Measurements from ENCODE around the gene BCAS3.
"Not testable (repeated sequence)": the region's sequence is repeated elsewhere in the genome, so short reads cannot be mapped to it uniquely, and the experiment has no call there.

BCAS3 gene

DNA sequence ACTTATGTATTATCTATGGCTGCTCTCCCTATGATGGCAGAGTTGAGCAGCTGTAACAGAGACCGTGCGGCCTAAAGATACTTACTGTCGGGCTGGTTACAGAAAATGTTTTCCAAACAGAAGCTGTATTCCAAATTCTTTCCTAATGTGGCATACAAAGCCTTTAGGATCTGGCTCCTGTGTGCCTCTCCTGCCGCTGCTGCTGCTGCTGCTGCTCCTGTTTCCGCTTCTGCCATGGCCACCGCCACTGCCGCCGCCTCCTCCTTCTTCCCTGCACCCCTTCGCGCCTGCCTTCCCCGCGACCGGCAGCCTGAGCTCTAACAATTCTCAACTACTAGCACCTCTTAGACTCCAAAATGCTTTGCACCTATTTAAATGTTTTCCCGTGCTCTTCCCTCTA, 458.1 kb downstream of the BCAS3 start:
- peak; percentile 60 for DNase-seq

DNA sequence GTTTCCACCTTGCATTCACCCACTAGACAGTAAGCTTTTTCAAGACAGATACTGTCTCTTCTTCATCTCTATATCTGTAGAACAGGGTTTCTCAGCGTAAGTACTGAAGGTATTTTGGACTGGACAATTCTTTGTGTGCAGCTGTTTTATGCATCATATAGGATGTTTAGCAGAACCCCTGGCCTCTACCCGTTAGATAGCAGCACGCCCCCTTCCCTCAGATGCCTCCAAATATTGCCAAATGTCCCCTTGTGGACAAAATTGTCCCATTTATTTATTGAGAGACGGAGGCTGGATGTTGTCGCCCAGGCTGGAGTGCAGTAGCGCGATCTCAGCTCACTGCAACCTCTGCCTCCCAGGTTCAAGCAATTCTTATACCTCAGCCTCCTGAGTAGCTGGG, 458.6 kb downstream of the BCAS3 start:
- DNase-seq, result no peak

DNA sequence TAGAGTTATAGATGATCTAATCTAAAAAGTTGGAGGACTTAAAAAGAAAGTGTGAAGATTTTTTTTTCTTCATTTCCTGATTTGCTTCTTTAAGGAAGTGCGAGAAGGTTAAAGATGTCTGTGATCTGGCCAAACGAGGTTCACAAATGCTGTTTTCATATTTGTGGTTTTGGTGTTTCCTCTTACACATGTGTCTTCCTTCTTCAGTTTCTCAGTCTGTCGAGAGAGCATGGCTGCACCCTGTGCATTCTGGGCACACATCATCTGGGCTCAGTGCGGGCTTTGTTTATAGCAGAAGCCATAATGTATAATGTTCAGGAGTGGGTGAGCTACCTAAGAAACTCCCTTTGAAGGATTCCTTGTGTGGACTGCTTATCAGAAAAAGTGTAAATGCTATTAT, 461.6 kb downstream of the BCAS3 start:
- DNase-seq, result no peak

DNA sequence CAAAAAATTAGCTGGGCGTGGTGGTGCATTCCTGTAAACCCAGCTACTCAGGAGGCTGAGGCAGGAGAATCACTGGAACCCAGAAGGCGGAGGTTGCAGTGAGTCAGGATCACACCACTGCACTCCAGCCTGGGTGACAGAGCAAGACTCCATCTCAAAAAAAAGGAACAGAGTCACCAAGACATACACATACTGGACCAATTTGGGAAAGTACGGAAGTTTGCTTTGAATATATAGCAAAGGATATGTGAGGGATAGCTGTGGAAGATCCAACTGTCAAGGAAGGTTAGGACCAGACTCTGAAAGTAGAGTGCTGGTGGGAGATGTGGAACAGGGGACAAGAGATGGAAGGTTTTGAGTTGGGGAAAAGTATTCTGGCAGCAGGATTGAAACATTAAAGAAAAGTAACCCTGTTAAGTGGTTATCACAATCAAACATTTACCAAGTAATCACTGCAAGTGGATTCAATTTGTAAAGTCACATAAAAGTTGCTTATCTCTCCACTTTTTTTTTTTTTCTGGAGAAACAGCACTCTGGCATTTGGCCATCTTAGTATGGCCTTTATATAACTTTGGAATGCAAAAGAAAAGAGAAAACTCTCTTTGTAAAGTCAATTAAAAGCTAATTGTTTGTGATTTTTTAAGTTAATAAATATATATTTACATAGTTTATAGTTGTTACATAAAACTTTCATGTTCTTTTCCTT, 462.6 kb downstream of the BCAS3 start:
- DNase-seq, result no peak

DNA sequence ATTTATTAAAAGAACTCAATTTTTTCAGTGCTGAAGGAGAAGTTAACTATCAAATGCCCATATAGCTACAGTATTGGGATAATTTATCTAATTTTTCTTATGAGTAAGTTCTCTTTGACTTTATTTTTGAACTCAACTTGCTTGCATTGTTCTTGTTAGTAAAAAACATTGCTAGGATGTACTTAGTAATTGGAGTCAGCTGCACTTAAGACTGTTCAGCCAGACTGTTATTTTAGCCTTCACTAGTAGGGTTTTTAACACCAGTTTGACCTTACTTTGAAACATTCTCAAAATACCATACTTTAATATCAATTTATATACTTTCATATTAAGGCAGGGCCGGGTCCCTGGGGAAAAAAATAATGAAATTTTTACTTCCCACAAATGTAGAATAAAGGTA, 465.4 kb downstream of the BCAS3 start:
- DNase-seq, result no peak

DNA sequence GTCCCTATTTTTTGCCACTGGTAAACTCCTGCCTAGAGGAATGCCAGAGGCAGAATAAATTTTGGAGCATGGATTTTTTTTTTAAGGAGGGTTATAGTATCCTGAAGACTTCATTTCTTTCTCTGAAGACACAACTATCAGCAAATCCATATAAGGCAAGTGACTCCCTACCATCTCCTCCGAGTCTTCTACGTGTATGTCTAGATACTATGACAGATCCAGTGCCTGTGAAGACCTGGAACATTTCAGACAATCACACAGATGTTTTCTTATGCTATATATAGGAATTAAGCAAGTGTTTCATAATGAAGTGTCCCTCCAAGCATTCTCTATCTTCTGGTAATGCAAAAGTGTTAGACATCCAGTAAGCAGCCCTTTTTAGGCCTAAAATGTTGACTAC, 466.5 kb downstream of the BCAS3 start:
- no peak for DNase-seq

DNA sequence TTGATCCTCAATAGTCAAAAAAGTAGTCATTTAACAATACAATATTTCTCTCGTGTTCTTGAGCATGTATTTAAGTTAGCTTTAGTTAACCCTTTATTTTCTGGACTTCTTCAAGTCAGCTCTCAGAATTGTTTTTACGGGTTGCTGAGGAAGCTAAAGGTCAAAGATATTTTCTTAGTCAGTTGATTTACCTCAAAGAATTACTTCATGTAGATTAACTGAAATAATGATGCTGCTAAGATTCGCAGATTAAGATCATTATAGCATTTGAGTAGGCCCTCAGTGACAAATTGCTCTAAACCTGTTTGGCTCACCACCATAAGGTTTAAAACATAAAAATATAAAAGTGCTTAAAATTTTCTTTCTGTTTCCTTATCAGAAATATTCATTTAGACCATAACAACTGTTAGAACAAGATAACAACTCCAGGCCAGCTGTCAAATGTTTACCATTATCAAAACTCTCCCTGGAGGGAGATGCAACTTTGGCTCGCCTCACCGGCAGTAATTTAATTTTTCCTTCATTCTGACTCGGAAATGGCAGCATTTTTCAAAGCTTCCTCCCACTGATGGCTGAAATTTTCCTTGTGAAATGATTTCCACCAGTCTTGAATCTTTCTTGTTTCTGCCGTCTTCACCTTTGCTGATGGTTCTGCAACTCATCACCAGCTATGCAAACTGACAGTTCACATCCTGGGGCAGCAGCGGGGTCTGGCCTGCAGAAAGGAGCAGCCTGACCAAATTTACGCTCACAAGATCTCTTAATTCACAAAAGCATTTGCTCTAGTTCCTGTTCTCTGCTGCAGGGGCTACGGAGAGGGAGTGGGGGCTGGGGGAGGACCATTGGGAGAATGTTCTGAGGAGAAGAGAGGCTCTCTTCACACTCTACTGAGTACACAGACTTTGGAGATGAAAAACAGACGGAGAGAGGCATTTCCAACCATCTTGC, 467.2 kb downstream of the BCAS3 start:
- DNase-seq, result peak; percentile 73

DNA sequence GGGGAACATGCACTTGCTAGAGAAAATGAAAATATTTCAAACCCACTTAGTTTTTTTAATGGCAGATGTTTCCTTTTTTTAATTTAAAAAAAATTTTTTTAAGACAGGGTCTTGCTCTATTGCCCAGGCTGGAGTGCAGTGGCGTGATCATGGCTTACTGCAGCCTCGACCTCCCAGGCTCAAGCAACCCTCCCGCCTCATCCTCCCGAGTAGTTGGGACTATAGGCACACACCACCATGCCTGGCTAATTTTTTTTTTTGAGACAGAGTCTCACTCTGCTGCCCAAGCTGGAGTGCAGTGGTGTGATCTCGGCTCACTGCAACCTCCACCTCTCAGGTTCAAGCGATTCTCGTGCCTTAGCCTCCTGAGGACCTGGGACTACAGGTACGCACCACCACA, 469.2 kb downstream of the BCAS3 start:
- not testable (repeated sequence) for DNase-seq

DNA sequence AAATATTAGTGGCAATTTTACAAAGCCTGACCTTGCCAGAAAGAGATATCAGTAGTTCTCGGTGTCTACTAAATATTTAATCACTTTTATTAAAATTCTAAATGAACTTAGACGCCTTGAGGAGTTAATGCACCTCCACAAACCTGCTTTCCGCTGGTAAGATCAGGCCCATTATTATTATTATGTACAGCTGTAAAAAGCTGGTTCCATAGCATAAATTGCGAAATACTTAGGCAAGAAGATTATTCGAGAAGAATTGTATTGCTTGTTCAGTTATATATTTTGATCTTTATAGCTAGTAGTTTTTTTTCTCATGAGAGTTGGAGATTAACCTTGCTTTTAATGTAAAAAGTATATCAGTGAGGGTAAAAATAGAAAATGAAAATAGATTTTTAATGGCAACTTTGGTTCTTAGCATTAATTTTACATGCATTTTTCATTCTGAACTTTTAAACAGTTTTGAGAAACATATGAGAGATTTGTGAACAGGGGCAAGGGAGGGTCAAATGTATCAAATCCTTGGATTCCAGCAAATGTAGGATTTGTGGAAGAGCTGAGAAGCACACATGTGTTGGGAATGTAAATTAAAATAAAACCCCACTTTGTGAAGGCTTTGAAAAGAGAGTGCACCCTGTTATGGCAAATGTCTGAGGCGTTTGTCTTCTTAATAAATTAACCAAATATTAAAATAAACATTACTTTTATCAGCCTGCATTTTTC, 471.6 kb downstream of the BCAS3 start:
- no peak for DNase-seq

DNA sequence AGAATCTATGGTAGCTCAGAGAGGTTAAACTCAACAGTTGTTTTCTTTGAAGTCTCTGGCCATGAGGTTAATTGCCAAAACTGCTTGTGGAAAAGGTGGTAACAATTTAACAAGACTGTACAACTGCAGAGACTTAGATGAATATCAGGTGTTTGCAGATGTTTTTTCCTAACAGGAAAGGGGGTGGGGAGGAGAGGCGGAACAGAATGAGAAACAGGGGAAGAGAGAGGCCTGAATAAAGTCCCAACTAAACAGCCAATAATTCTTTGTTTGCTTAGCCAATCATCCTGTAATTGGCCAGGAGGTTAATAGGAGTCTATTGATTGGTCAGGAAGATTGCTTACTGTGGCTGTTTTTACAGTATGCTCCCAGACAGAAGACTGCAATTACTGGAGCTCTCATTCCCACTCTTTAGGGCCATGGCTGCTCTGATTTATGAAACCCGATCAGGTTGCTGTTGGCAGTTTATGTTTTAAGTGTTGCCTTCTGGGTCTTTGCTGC, 472.3 kb downstream of the BCAS3 start:
- no peak for DNase-seq

DNA sequence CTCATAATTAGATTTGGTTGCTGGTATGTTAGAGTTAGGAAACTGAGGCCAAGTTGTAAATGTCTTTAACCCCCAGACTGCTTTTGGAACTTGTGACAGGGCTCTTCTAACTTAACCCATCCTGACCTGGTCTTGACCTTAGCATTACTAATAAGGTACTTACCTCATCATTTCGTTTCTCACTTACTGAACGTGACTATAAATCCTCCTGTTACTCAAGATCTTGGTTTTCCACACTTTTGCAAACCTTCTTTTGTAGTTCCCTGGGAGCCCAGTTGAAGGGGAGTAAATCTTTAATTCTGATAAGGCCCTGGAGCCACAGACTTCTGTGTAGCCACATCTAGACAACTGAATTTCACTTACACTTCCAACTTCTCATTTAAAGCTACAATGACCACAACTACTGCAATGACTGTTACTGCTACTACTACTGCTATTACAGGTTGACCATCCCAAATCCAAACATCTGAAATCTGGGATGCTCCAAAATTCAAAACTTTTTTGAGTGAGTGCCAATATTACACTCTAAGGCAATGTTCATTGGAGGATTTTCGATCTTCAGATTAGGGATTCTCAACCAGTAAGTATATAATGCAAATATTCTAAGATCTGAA, 473.1 kb downstream of the BCAS3 start:
- no peak for DNase-seq

DNA sequence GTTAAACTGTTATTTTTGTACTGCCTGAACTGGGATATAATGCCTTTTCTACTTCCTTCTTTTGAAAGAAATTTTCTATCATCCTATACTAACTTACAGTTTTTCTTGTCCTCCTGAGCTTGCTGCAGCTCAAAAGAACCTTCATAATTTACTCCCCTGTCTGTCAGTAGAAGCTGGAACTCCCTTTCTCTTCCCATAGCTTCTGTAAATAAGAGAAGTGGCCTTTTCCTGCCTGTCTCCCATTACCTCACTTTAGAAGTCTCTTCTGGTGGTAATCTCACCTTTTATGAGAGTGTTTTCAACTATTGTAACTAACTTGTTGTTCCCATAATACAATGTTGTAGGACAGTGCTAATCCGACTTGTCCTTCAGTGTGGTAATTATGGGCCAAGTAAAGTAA, 475.2 kb downstream of the BCAS3 start:
- DNase-seq, result no peak

DNA sequence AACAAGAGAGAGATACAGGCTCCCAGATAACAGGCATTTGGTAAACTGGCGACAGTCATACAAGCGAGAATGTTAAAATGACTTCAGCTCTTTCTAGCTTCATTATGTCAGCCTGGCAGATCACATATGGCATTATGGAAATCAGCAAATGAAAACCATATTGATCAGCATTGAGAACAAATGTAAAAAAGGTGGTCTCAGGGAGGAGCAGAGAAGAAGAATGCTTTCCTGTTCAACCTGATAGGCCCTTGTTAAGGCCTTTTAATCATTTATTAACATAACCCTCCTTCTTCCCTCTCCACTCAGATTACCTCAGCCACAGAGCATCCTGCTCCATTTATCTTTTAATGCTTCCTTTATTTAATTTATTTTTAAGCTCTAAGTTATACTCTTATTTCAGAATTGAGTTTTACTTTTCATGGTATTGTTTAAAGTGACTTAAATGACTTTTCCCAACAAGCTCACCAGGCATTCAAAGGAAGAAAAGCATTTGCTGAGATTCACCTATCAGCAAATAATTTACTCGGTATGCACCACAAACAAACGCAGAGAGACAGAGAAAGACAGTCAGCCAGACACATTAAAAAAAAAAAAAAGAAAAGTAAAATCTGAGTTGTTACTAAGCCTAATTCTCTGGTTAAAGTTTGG, 478.1 kb downstream of the BCAS3 start:
- no peak for DNase-seq

DNA sequence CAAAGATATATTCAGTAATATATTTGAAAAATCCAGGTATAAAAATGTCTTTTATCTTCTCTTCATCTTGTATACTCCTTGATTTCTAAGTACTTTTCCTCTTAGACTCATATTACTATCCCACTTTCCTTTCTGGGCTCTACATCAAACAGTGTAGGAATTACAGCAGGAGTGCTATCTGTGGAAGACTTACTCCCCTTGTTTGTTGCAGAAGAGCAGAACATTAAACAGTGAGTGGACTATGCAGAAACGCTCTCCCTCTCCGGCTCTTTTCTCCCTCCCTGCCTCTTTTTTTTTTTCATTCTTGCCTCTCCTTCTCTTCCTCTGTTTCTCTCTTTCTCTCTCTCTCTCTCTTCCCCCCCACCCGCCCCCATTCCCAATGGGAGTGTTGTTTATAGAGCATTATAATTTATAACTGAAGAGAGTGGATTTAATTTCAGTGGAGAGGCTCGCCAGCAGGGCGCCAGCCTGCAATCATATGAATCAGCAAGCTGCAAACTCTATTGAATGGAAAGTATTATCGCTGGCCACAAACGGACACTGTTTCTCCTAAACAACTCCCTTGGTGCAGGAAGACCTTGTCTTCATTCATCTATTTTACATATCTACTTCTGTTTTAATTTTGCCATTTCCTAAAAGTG, 479.7 kb downstream of the BCAS3 start:
- peak; percentile 27 for DNase-seq

DNA sequence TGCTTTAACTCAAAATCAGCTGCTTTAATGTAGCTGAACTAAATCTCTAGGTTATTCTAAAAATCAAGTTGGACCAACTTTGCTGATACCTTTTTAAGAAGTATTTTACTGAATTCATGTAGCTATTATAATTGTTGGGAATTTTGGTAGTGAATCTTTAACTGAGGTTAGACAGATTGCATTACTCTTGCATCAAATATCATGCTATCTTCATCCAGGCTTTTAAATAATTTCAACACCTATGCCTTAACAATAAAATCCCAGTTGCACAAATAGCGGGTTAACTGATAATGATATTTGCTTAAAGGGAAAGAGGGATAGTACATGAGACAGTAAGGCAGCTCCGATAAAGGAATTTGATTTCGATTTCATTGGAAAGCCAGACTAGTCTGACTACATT, 480.7 kb downstream of the BCAS3 start:
- no peak for DNase-seq

DNA sequence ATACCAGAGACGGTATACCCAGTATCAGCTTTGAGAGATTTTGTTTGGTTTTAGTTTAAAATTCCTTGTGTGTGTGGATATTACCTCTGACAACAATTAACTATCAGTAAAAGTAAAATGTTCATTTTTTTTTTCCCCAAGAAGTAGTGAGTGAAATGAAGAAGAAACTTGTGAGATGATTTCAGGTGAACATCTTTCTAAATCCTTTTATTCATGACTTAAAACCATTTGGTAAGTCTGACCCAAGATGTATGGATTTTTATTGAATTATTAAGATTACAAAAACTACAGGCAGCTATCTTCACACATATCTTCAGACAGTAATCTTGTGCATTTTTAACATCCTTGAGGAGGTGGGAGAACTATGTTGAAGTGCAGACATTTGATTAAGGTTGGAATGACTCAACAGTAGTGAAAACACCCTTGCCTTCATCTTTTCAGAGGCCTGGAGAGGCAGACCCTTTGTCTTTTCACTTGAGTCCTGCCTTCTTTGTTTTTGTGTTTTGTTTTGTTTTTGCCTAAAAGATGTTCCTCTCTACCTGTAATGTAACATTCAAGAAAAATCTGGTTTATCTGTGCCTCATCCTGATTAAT, 481.7 kb downstream of the BCAS3 start:
- no peak for DNase-seq

DNA sequence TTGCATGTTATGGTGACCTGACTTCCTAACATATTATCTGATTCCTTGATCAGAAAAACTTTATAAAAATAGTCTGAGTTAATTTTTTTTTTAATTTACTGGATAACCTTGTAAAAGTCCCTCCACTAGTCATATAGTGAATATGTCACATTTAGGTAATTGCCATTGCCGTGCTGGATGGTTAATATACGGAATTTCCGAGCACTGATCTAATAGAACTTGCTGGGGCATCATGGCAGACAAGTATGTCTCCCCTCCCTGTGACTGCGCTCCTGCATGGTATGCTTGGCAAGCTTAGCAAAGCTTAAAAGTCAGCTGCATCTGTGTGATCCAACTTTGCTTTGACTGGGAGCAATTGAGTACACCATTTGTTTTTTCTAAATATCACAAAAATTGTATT, 482.6 kb downstream of the BCAS3 start:
- no peak for DNase-seq

DNA sequence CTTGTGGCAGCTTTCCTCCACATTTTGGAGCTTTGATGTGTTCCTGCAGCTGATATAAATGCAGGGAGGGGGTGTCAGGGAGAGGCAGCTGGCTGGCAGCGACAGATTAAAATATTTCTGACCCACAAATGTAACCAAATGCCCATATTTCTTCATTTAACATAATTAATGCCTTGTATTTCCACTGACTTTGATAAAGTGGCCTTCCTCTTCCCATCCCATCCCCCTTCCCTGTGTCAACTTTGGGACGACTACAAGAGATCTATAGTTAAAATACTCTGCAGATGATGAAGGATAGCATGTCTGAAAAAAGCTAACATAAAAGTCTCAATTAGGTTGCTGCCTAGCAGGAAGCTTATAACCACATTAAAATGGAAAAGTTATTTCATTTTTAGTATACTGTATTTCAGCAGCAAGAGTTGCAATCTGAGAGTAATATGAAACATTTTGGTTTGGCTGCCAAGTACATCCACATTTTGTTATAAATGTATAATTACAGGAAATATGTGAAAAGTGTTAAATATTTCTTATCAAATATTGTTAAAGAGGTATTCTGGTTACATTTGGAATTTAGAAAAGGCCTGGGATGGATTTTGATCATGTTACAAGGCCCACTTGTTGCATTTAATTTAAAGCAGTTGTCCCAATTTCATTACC, 483.3 kb downstream of the BCAS3 start:
- no peak for DNase-seq

DNA sequence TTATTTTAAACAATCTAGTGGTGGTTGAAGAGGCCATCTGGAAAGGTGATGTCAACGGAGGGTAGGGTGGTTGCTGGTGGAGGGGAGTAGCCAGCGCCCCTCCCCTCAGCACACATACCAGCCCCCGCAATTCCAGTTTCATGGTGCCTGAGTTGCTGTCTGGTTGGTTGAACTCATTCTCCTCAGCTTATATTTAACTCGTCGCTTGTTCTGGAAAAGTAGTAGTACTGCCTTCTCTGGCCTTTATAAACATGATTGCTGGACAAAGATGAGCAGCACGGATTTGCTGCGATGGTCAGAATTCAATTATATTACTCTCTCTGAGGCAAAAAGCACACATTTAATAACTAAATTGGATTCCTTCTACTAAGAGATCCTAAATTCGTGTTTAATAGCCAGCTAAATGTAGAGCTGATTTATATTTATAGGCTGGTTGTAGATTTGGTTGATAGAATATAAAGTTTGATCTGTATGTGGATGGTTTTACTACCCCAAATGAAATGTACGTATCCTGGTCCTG, 484.0 kb downstream of the BCAS3 start:
- no peak for DNase-seq

DNA sequence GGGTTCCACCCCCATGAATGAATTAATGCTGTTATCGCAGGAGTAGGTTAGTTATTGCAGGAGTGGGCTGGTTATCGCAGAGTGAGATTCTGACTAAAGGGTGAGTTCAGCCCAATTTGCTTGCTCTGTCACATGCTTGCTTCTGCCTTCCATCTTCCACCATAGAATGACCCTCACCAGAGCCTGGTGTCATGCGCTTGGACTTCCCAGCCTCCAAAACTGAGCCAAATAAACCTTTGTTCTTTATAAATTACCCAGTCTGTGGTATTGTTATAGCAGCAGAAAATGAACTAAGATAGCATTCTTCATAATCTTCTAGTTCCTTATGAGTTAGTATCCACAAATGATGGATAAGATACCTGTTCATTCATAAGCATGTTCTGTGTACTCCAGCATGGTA, 486.9 kb downstream of the BCAS3 start:
- DNase-seq, result no peak

DNA sequence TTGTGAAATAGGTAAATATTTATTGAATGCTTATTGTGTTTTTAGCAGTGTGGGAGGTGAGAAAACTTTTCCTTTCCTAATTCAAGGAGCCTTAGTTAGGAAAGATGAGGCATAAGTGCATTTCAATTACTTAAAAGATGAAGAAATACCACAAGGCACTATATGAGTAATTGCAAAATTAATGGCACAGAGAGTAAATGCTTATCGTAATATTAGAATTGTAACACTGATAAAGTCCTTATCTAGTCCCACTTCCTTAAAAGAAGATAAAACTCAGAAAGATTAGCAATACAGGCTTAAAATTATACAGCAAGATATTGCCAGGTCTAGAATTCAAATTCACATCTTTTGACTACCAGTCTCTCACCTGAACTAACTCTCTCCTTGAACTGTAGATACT, 489.4 kb downstream of the BCAS3 start:
- DNase-seq, result no peak

Measured in retina (tissue), 1 donor.